Measurements from ENCODE around the gene MMP15.
"Not testable (repeated sequence)": the region's sequence is repeated elsewhere in the genome, so short reads cannot be mapped to it uniquely, and the experiment has no call there.

Gene MMP15

DNA sequence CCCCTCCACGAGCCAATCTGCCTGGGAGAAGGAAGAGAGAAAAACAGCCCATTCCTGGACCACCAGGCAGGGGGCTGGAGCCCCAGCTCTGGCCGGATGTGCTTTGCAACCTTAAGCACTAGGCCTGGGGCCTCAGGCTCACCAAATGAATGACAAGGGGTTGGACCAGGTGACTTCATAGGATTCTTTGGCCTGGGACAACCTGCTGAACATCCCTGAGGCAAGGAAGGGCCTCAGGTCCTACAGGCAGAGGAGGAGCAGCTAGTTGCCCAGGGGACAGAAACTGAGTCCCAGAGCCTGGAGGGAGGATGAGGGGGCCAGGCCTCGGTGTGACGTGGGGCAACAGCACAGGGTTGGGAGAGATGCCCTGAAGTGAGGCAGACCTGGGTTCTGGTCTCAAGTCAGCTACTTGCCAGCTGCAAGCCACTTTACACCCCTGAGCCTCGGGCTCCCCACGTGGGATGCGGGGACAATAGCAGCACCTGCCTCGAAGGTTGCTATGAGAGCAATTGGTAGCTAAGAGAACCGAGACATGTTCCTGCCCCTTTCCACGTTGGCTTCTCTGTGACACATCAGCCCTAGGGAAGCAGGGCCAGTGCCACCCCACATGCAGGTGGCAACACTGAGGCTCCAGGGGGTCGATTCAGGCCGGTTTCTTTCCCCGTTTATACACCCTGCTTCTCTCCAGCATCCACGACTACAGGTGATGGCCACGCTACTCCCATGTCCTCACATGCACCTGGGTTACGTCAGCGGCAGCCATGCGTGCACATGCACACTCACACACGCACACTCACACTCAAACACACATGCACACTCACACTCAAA, 61.0 kb downstream of the MMP15 start:
- no peak for DNase-seq (ENCODE audit: low spot score)

DNA sequence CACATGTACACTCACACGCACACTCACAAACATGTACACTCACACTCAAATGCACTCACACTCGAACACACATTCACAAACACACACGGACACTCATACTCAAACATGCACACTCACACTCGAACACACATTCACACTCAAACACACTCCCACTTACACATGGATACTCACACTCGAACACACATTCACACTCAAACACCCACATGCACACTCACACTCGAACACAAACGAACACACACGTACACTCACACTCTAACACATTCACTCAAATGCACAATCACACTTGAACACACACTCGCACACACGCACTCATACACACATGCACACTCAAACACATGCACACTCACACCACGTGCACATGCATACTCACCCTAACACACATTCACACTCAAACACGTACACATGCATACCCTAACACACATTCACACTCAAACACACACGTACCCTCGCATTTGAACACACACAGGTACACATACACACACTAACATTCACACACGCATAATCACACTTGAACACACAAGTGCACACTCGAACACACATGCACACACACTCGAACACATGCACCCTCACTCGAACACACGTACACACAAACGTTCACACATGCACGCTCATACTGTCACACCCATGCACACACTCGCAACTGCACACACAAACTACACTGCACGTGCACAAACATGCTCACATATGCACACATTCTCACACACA, 61.8 kb downstream of the MMP15 start:
- DNase-seq (ENCODE audit: low spot score): no peak

DNA sequence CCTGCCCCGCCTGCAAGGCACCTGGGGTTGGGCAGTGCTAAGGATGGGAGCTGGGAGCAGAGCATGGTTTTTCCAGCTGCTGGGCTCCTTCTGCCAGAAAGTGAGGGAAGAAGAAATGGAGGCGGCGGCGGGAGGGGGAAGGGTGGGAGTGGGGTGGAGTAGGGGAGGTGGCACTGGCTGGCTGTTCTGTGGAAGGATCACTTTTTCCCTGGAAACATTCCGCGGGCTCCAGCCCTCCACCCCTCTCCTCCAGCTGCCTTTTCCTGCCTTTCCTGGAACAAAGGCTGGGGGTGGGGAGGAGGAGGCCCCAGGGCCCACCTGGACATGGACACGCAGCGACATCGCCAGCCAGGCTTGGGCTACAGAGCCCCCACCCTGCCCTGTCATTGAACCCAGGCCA, 62.5 kb downstream of the MMP15 start:
- no peak for DNase-seq (ENCODE audit: low spot score)

DNA sequence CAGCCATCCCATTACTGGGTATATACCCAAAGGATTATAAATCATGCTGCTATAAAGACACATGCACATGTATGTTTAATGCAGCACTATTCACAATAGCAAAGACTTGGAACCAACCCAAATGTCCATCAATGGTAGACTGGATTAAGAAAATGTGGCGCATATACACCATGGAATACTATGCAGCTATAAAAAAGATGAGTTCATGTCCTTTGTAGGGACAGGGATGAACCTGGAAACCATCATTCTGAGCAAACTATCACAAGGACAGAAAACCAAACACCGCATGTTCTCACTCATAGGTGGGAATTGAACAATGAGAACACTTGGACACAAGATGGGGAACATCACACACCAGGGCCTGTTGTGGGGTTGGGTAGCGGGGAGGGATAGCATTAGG, 64.8 kb downstream of the MMP15 start:
- not testable (repeated sequence) for DNase-seq (ENCODE audit: low spot score)

DNA sequence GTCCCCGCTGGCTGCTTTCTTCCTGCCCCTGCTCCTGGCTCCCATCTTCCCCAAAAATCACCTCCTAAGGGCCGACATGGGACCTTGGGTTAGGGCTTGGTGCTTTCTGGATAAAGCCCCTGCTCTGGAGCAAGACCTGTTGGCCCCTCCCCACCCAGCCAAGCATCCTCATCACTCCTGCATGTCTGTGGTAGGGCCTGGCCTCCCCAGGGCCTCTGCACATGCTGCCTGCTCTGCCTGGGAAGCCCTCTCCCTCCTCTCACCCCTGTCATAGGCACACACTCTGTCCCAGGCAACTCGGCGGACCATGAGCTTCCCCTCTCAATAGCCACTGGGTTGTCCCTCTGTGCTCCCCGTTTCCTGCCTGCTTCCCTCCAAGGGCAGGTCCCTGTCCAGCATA, 68.5 kb downstream of the MMP15 start:
- no peak for DNase-seq (ENCODE audit: low spot score)

DNA sequence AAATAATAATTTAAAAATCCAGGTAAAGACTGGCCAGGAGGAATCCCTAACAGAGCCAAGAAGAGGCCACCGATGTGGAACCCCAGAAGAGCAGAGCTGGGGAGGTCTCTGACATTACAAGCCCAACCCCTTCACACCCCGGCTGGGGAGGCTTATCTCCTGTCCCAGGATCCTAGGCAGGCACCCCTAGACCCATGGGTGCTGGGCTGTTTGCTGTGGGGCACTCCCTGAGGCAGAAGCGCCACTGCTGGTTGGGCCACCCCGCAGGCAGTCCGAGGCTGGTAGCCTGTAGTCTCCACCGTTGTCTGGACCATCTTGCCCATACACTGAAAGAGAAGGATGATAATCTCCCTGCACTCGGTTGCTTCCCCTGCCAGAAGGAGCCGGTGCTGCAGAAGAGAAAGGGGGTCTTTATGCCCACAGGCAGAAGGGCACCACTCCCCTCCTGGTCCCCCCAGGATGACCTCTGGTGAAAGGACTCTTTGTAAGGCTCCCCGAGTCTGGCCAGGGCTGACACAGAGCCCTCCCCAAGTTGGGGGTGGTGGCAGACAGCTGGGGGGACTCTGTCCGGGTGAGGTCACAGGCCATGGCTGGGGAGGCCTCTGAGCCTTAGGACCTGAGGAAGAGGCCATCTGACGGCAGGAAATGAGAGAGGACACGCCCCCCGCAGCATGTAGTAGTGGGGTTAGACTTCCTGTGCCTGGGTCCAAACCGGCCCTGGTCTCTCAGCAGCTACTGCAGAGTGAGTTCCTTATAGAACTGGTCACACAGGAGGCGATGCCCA, 69.4 kb downstream of the MMP15 start:
- no peak for DNase-seq (ENCODE audit: low spot score)

DNA sequence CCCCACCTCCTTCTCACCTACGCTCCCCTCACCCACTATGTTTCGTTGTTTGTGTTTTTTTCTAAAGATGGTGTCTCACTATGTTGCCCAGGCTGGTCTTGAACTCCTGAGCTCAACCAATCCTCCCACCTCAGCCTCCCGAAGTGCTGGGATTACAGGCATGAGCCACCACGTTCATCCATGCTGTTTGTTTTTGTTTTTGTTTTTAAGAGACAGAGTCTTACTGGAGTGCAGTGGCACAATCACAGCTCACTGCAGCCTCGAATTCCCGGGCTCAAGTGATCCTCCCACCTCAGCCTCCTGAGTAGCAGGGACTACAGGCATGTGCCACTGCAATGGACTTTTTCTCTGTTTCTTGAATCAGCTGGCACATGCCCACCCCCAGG, 70.0 kb downstream of the MMP15 start:
- DNase-seq (ENCODE audit: low spot score): not testable (repeated sequence)

DNA sequence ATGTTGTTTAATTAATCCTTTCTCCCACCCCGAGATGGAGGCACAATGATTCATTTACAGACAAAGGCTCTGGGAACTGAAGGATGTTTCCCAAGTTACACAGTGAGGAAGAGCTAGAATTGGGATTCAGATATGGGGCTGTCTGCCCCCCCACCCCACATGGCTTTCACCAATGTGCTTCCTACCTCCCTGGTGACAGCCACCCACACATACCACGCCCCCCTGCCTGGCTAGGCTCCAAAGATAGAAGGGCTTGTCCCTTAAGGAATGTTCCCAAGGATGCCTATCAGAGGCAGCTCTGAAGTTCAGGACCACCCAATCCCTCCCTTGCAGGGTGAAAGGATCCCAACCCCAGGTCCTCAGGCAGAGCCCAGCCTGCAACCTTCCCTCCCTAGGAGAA, 70.7 kb downstream of the MMP15 start:
- no peak for DNase-seq (ENCODE audit: low spot score)
